WI38 (cell line): ENCODE measurements around the gene EN2.

Experiments used
- H3K4me3 ChIP-seq: 2 replicates; pipeline ENCODE4 v1.5.1; 2011; ENCODE audit warnings: low read depth, mild to moderate bottlenecking, control low read depth, low read length
- CTCF ChIP-seq: IDR thresholded peaks from 2 replicates; pipeline ENCODE4 v1.5.1; 2012; ENCODE audit warnings: low read depth, mild to moderate bottlenecking, control low read depth, low read length

The EN2 gene

GRCh38 chr7:155448632-155449007 lies 9.3 kb upstream of the EN2 start:
- H3K4me3 ChIP-seq: no peak overlapping the region
- no peak for TF ChIP-seq CTCF

DNA sequence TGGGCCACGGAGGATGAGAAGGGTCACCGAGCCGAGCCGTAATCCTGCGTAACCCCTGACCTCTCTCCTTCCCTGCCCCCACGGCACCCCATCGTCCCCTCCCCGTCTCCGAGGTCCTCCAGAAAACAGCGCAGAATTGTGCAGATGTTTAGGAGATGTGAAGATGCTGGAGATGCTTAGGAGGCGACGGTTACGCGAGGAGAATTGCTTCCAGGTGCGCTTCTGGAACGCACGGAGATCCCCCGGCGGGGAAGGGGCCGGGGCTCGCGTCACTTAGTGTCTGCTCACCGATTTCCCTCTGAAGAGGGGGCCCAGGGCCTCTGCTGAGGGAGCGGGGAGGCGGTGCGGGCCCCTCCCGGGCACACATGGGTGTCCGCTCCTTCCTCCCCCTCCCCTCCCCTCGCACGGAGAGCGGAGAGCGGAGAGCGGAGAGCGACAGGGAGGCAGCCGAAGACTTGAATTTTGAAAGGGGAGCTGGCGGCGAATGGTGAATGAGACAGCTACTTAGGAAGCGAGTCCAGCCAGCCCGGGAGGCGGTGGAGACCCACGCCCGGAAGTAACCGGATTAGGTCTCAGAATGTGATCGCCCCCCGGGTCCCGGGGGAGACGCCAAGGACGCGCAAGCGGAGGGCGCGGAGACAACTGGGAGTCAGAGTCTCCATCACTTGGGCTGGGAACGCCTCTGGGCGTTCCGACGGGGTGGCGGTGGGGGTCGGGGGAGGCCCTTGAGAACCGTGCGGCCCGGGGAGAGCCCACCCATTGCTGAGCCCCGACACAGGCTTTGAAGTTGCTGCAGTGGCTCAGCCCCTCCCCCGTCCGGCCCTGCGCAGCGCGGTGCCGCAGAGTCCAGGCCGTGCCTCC lies 8.7 kb upstream of the EN2 start:
- no peak overlapping the region for H3K4me3 ChIP-seq
- no peak for TF ChIP-seq CTCF

- TF ChIP-seq CTCF: no peak
- no peak overlapping the region for H3K4me3 ChIP-seq
Observed at GRCh38 chr7:155449869-155450557, 7.9 kb upstream of the EN2 start.

GRCh38 chr7:155450558-155450969 lies 7.4 kb upstream of the EN2 start:
- H3K4me3 ChIP-seq: no peak overlapping the region
- no peak for TF ChIP-seq CTCF

- no peak overlapping the region for H3K4me3 ChIP-seq
- no peak for TF ChIP-seq CTCF
Observed at GRCh38 chr7:155450970-155451801, 6.7 kb upstream of the EN2 start.

DNA sequence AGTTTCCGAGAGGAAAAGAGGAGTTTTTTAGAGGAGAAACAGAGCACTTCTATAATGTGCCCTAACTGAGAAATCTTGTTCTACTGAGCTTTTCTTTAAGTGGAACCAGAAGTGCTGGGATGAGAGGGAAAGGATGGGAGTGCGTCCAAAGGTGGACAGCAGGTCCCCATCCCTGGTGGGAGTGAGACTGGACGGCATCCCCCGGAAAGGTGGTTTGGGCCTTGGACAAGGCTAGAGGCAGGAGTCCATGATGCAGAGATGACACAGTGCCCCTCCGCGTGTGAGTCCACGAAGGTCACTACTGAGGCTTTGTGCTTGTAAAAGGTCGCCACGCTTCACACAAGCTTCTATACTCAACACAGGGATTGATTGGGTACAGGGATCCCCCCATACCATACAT lies 6.1 kb upstream of the EN2 start:
- TF ChIP-seq CTCF: no peak
- H3K4me3 ChIP-seq: no peak overlapping the region
